ENCODE data around the gene MARS1.

MARS1 gene

DNA sequence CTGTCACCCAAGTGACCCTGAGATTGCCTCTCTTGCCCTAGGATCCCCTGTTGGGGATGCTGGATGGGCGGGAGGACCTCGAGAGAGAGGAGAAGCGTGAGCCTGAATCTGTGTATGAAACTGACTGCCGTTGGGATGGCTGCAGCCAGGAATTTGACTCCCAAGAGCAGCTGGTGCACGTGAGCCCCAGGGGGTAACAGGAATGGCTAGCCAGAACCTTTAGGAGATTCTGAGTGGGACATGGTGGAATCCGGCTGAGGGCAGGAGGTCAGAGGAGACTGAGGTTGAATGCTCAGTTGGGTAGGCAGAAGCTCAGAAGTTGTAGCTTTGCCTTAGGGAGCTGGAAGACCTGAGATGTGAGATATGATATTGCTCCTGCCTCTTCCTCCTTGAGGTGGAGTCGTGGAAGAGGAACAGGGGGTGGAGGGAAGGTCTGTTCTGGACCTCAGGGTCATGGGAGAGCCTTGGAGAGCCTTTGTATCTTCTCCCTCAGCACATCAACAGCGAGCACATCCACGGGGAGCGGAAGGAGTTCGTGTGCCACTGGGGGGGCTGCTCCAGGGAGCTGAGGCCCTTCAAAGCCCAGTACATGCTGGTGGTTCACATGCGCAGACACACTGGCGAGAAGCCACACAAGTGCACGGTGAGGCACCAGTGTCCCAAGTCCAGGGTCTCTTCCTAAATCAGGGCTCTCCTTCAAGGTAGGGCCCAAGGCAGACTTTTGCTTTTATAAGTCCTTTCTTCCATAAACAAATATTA is 21.9 kb upstream of the MARS1 start:
- Histone ChIP-seq H3K27me3 (ENCODE audit: insufficient read depth, poor library complexity, severe bottlenecking) (peaks cover 10% of the 10 kb centered on the region), H3K27ac (replicated peaks) (no peak overlapping the region), H3K4me3 (replicated peaks; ENCODE audit: insufficient read depth, low read length) (no peak overlapping the region)
- no peak for DNase-seq (ENCODE audit: low read depth in 1 of 2, low spot score in 1 of 2)
- no peak for TF ChIP-seq POLR2AphosphoS5 (IDR thresholded peaks at IDR 0.05; ENCODE audit: low read depth)
- no peak for TF ChIP-seq SPI1 (IDR thresholded peaks at IDR 0.05; ENCODE audit: borderline replicate concordance, low read depth)
- TF ChIP-seq, protein P1, sequence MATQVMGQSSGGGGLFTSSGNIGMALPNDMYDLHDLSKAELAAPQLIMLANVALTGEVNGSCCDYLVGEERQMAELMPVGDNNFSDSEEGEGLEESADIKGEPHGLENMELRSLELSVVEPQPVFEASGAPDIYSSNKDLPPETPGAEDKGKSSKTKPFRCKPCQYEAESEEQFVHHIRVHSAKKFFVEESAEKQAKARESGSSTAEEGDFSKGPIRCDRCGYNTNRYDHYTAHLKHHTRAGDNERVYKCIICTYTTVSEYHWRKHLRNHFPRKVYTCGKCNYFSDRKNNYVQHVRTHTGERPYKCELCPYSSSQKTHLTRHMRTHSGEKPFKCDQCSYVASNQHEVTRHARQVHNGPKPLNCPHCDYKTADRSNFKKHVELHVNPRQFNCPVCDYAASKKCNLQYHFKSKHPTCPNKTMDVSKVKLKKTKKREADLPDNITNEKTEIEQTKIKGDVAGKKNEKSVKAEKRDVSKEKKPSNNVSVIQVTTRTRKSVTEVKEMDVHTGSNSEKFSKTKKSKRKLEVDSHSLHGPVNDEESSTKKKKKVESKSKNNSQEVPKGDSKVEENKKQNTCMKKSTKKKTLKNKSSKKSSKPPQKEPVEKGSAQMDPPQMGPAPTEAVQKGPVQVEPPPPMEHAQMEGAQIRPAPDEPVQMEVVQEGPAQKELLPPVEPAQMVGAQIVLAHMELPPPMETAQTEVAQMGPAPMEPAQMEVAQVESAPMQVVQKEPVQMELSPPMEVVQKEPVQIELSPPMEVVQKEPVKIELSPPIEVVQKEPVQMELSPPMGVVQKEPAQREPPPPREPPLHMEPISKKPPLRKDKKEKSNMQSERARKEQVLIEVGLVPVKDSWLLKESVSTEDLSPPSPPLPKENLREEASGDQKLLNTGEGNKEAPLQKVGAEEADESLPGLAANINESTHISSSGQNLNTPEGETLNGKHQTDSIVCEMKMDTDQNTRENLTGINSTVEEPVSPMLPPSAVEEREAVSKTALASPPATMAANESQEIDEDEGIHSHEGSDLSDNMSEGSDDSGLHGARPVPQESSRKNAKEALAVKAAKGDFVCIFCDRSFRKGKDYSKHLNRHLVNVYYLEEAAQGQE (IDR thresholded peaks at IDR 0.05; ENCODE audit: insufficient replicate concordance, low read depth), result no peak
- TF ChIP-seq, protein P2, sequence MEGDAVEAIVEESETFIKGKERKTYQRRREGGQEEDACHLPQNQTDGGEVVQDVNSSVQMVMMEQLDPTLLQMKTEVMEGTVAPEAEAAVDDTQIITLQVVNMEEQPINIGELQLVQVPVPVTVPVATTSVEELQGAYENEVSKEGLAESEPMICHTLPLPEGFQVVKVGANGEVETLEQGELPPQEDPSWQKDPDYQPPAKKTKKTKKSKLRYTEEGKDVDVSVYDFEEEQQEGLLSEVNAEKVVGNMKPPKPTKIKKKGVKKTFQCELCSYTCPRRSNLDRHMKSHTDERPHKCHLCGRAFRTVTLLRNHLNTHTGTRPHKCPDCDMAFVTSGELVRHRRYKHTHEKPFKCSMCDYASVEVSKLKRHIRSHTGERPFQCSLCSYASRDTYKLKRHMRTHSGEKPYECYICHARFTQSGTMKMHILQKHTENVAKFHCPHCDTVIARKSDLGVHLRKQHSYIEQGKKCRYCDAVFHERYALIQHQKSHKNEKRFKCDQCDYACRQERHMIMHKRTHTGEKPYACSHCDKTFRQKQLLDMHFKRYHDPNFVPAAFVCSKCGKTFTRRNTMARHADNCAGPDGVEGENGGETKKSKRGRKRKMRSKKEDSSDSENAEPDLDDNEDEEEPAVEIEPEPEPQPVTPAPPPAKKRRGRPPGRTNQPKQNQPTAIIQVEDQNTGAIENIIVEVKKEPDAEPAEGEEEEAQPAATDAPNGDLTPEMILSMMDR (IDR thresholded peaks at IDR 0.05; ENCODE audit: insufficient read depth, low read length), result no peak
- TF ChIP-seq GABPA (IDR thresholded peaks at IDR 0.05; ENCODE audit: low read depth), result no peak

DNA sequence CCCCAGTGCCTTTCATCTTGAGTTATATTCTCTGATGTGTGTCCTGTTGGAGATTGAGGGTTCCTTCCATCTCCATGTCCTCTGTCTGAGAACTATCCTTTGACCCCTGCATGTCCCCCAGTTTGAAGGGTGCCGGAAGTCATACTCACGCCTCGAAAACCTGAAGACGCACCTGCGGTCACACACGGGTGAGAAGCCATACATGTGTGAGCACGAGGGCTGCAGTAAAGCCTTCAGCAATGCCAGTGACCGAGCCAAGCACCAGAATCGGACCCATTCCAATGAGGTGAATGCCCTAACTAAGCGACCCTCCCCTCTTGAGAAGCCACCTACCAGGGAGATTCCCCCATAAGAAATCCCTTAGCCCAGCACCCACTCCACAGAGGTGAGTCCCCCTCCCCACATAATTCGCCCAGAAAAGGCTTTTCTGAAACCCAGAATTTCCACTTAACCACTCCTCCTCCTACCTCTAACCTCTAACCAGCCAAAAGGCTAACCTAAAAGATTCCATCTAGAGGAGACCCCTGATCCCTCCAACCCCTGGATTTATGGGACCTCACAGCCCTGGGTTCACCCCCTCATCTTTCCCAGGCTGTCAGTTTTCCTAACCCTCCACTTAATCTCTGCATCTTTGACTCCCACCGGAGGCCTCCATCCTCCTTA is 20.5 kb upstream of the MARS1 start:
- Histone ChIP-seq H3K4me3 (replicated peaks; ENCODE audit: insufficient read depth, low read length) (no peak overlapping the region), H3K27me3 (ENCODE audit: insufficient read depth, poor library complexity, severe bottlenecking) (no peaks in the 10 kb centered on the region), H3K27ac (replicated peaks) (no peak overlapping the region)
- TF ChIP-seq POLR2AphosphoS5 (IDR thresholded peaks at IDR 0.05; ENCODE audit: low read depth), result no peak
- TF ChIP-seq GABPA (IDR thresholded peaks at IDR 0.05; ENCODE audit: low read depth), result no peak
- TF ChIP-seq, protein P1 (IDR thresholded peaks at IDR 0.05; ENCODE audit: insufficient replicate concordance, low read depth), result no peak
- TF ChIP-seq SPI1 (IDR thresholded peaks at IDR 0.05; ENCODE audit: borderline replicate concordance, low read depth), result no peak
- TF ChIP-seq, protein P2 (IDR thresholded peaks at IDR 0.05; ENCODE audit: insufficient read depth, low read length), result no peak
- no peak for DNase-seq (ENCODE audit: low read depth in 1 of 2, low spot score in 1 of 2)

DNA sequence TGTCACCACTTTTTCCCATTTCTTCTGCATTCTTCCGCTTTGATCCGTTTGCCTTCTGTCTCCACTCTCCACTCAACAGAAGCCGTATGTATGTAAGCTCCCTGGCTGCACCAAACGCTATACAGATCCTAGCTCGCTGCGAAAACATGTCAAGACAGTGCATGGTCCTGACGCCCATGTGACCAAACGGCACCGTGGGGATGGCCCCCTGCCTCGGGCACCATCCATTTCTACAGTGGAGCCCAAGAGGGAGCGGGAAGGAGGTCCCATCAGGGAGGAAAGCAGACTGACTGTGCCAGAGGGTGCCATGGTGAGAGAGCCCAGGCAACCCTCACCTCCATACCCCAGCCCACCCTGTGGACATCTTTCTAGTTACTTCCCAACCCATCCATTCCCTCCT is 20.0 kb upstream of the MARS1 start:
- no peak for DNase-seq (ENCODE audit: low read depth in 1 of 2, low spot score in 1 of 2)
- TF ChIP-seq, protein P2 (IDR thresholded peaks at IDR 0.05; ENCODE audit: insufficient read depth, low read length), result no peak
- TF ChIP-seq GABPA (IDR thresholded peaks at IDR 0.05; ENCODE audit: low read depth) (no peak), SPI1 (IDR thresholded peaks at IDR 0.05; ENCODE audit: borderline replicate concordance, low read depth) (no peak), POLR2AphosphoS5 (IDR thresholded peaks at IDR 0.05; ENCODE audit: low read depth) (no peak)
- TF ChIP-seq, protein P1 (IDR thresholded peaks at IDR 0.05; ENCODE audit: insufficient replicate concordance, low read depth), result no peak
- Histone ChIP-seq H3K27ac (replicated peaks) (no peak overlapping the region), H3K4me3 (replicated peaks; ENCODE audit: insufficient read depth, low read length) (no peak overlapping the region), H3K27me3 (ENCODE audit: insufficient read depth, poor library complexity, severe bottlenecking) (no peaks in the 10 kb centered on the region)

All from HL-60 (cell line).